Glutamatergic neuron (in vitro differentiated cells): ENCODE measurements around the gene ZNF106. TPM values are rescaled to one million over a fixed set of nuclear protein-coding genes. Genes with fewer than 3 reads are reported as not detected.

Experiments
- DNase-seq: peaks from one replicate; pipeline ENCODE4 v3.0.0; 2022
- H3K27ac Mint-ChIP-seq: one replicate; pipeline ENCODE4 v1.8.0; 2020; ENCODE audit warnings: mild to moderate bottlenecking, mixed read lengths, inconsistent platforms; ENCODE audit not compliant: unreplicated experiment
- H3K27me3 Mint-ChIP-seq: one replicate; pipeline ENCODE4 v1.8.0; 2020; ENCODE audit warnings: mild to moderate bottlenecking, moderate library complexity, mixed read lengths, inconsistent platforms; ENCODE audit not compliant: unreplicated experiment
- H3K36me3 Mint-ChIP-seq: one replicate; pipeline ENCODE4 v1.8.0; 2020; ENCODE audit warnings: mild to moderate bottlenecking, mixed read lengths, inconsistent platforms; ENCODE audit not compliant: unreplicated experiment
- H3K4me1 Mint-ChIP-seq: one replicate; pipeline ENCODE4 v1.8.0; 2020; ENCODE audit warnings: mild to moderate bottlenecking, low read depth, mixed read lengths, inconsistent platforms; ENCODE audit not compliant: unreplicated experiment
- H3K4me3 Mint-ChIP-seq: one replicate; pipeline ENCODE4 v1.8.0; 2020; ENCODE audit warnings: mild to moderate bottlenecking, mixed read lengths, inconsistent platforms; ENCODE audit not compliant: unreplicated experiment
- H3K9me3 Mint-ChIP-seq: one replicate; pipeline ENCODE4 v1.8.0; 2020; ENCODE audit warnings: mild to moderate bottlenecking, moderate library complexity, mixed read lengths, inconsistent platforms; ENCODE audit not compliant: unreplicated experiment
- total RNA-seq: library from RNA; stranded (reverse); fragmentation: NEBNext Ultra II Directional; extraction: Animal tissue kit (Norgen Biotek cat#: 25700); gene quantifications from one replicate; pipeline ENCODE4 v1.2.1, GENCODE V29; 2021; ENCODE audit not compliant: unreplicated experiment
- TF ChIP-seq, protein P1 (sequence below): fragments of 200-600 bp; sonication (generic); IDR thresholded peaks from one replicate; pipeline ENCODE4 v1.5.0; 2021; ENCODE audit not compliant: partially characterized antibody, unreplicated experiment

Gene ZNF106
- total RNA-seq, 1 donor from 2014 or later, result 37.2 TPM

GRCh38 chr15:42449770-42450424 lies 41.0 kb downstream of the ZNF106 start:
- H3K27me3 Mint-ChIP-seq, result peaks cover 2% of the 10 kb centered on the region
- H3K4me3 Mint-ChIP-seq, result no peak overlapping the region
- no peaks in the 10 kb centered on the region for H3K9me3 Mint-ChIP-seq
- H3K27ac Mint-ChIP-seq, result no peak overlapping the region
- H3K4me1 Mint-ChIP-seq, result no peaks in the 10 kb centered on the region
- H3K36me3 Mint-ChIP-seq, result peaks cover 8% of the 10 kb centered on the region
- no peak for DNase-seq
- TF ChIP-seq, protein P1, sequence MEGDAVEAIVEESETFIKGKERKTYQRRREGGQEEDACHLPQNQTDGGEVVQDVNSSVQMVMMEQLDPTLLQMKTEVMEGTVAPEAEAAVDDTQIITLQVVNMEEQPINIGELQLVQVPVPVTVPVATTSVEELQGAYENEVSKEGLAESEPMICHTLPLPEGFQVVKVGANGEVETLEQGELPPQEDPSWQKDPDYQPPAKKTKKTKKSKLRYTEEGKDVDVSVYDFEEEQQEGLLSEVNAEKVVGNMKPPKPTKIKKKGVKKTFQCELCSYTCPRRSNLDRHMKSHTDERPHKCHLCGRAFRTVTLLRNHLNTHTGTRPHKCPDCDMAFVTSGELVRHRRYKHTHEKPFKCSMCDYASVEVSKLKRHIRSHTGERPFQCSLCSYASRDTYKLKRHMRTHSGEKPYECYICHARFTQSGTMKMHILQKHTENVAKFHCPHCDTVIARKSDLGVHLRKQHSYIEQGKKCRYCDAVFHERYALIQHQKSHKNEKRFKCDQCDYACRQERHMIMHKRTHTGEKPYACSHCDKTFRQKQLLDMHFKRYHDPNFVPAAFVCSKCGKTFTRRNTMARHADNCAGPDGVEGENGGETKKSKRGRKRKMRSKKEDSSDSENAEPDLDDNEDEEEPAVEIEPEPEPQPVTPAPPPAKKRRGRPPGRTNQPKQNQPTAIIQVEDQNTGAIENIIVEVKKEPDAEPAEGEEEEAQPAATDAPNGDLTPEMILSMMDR, result no peak

DNA sequence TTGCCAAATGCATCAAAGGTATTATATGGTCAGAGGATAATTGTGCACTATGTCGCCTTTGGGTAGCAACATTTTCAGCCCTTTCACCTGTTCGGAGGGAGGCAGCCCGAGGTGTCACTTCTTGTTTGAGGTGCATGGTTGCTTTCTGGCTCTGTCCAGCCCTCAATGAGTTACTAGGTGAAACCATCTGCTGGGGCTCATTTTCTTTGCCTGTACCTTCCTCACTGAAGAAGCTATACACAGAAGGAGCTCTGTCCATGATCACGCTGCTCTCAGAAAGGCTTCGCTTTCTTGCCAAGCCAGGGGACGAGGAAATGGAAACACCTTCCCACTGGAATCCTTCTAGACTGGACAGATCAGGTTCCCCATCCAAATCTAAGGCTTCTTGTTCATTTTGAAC lies 42.7 kb downstream of the ZNF106 start:
- Mint-ChIP-seq H3K4me3 (no peak overlapping the region), H3K36me3 (peaks cover 8% of the 10 kb centered on the region), H3K27me3 (peaks cover 2% of the 10 kb centered on the region), H3K4me1 (no peaks in the 10 kb centered on the region), H3K9me3 (no peaks in the 10 kb centered on the region), H3K27ac (no peak overlapping the region)
- no peak for DNase-seq
- TF ChIP-seq, protein P1, result no peak

GRCh38 chr15:42447599-42447998 lies 43.3 kb downstream of the ZNF106 start:
- H3K36me3 Mint-ChIP-seq, result peaks cover 8% of the 10 kb centered on the region
- H3K27me3 Mint-ChIP-seq, result peaks cover 2% of the 10 kb centered on the region
- DNase-seq, result no peak
- H3K9me3 Mint-ChIP-seq, result no peaks in the 10 kb centered on the region
- no peak overlapping the region for H3K27ac Mint-ChIP-seq
- H3K4me3 Mint-ChIP-seq, result no peak overlapping the region
- no peaks in the 10 kb centered on the region for H3K4me1 Mint-ChIP-seq
- TF ChIP-seq, protein P1, result no peak

DNA sequence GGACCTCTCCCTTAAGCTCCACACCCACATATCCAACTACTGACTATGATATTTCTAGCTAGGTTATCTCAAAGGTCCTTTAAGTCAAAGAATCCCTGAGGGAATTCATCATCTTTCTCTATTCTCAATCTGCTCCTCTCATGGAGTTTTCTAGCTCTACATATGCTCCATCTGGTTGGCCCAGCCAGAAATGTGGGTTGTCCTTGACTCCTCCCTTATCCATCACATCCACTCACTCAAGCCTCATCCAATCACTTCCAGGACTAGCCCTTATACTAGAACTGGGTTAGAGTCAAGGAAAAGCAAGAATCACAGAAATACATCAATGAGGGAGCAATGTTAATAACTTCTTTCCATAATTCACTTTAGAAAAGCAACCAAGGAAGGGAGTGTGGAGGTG lies 45.4 kb downstream of the ZNF106 start:
- peaks cover 2% of the 10 kb centered on the region for H3K27me3 Mint-ChIP-seq
- no peak overlapping the region for H3K4me3 Mint-ChIP-seq
- TF ChIP-seq, protein P1, result no peak
- DNase-seq, result no peak
- no peak overlapping the region for H3K27ac Mint-ChIP-seq
- H3K9me3 Mint-ChIP-seq, result no peaks in the 10 kb centered on the region
- peaks cover 2% of the 10 kb centered on the region for H3K36me3 Mint-ChIP-seq
- H3K4me1 Mint-ChIP-seq, result no peaks in the 10 kb centered on the region

GRCh38 chr15:42444415-42445063 lies 46.4 kb downstream of the ZNF106 start:
- Mint-ChIP-seq H3K27me3 (no peaks in the 10 kb centered on the region), H3K36me3 (no peaks in the 10 kb centered on the region), H3K9me3 (no peaks in the 10 kb centered on the region), H3K4me3 (no peak overlapping the region), H3K27ac (no peak overlapping the region), H3K4me1 (no peaks in the 10 kb centered on the region)
- DNase-seq, result no peak
- TF ChIP-seq, protein P1, result no peak
